GM12878 (cell line): ENCODE measurements around the gene ZNF483. TPM values are rescaled to one million over a fixed set of nuclear protein-coding genes. Genes with fewer than 3 reads are reported as not detected.

Experiments
- ATAC-seq: fragments of 200-7000 bp; cut with Tn5 transposase; 3 replicates; pipeline ENCODE4 v1.9.1; 2020; ENCODE audit warnings: mild to moderate bottlenecking, moderate library complexity
- BruUV-seq: library from RNA; stranded (reverse); fragments of 400-500 nt; replicated peaks from 2 replicates; lab custom pipeline; 2021; lab: Mats Ljungman, UMichigan
- CTCF ChIA-PET: fragments of 300-600 bp; sonication (Branson Sonifier 250); formaldehyde crosslinking; extraction: SDS; loops from one replicate; lab custom pipeline; 2021; ENCODE audit warnings: inconsistent platforms; lab: Yijun Ruan, JAX
- POLR2A ChIA-PET: fragments of 350-600 bp; formaldehyde crosslinking; extraction: SDS; loops from one replicate; lab custom pipeline; 2021; ENCODE audit warnings: inconsistent platforms; lab: Charles Lee
- RAD21 ChIA-PET: fragments of 300-600 bp; sonication (Branson Sonifier 250); formaldehyde crosslinking; loops from one replicate; lab custom pipeline; 2023; ENCODE audit warnings: antibody characterized with exemption; ENCODE audit not compliant: unreplicated experiment; lab: Charles Lee
- SMC1A ChIA-PET: fragments of 300-600 bp; sonication (Branson Sonifier 250); formaldehyde crosslinking; loops from one replicate; lab custom pipeline; 2023; ENCODE audit not compliant: unreplicated experiment, uncharacterized antibody; lab: Charles Lee
- DNase-seq: peaks from one replicate; pipeline ENCODE4 v3.0.0-alpha.2; 2011; ENCODE audit warnings: low read depth, low spot score
- FAIRE-seq: peaks from 3 replicates; lab custom pipeline; 2011; peaks lifted over from hg19 to GRCh38; lab: Jason Lieb, UNC
- H2AFZ ChIP-seq: 2 replicates; pipeline ENCODE4 v1.6.0; 2011; ENCODE audit warnings: low read depth, low read length, control low read depth; ENCODE audit not compliant: control insufficient read depth
- H3K27ac ChIP-seq: 2 replicates; pipeline ENCODE4 v1.5.1; 2011; ENCODE audit warnings: control low read depth; ENCODE audit not compliant: control insufficient read depth, insufficient read depth
- H3K27me3 ChIP-seq, 2 experiments: replicated peaks in 1 of 2; 2 replicates each; pipeline versions ENCODE4 v1.6.0 to v1.6.1; 2011; ENCODE audit warnings: low read length in 1 of 2; ENCODE audit not compliant: control insufficient read depth in 2 of 2, insufficient read depth in 2 of 2
- H3K36me3 ChIP-seq, 2 experiments: 2 replicates each; pipeline ENCODE4 v1.5.1; 2011; ENCODE audit warnings: low read length in 1 of 2; ENCODE audit not compliant: control insufficient read depth in 2 of 2, insufficient read depth in 2 of 2
- H3K4me1 ChIP-seq: 2 replicates; pipeline ENCODE4 v1.6.1; 2011; ENCODE audit warnings: mild to moderate bottlenecking, low read length, moderate library complexity, mixed read lengths; ENCODE audit not compliant: control insufficient read depth, insufficient read depth
- H3K4me2 ChIP-seq: 2 replicates; pipeline ENCODE4 v1.6.0; 2011; ENCODE audit warnings: control low read depth; ENCODE audit not compliant: control insufficient read depth, insufficient read depth
- H3K4me3 ChIP-seq: fragments of 200-600 bp; sonication (generic); 2 replicates; pipeline ENCODE4 v1.5.1; 2016
- H3K79me2 ChIP-seq: 2 replicates; pipeline ENCODE4 v1.6.0; 2011; ENCODE audit warnings: low read length; ENCODE audit not compliant: control insufficient read depth, insufficient read depth
- H3K9ac ChIP-seq: 2 replicates; pipeline ENCODE4 v1.8.0; 2011; ENCODE audit warnings: low read length, control low read depth, mixed read lengths; ENCODE audit not compliant: control insufficient read depth, insufficient read depth
- H3K9me3 ChIP-seq: replicated peaks from 3 replicates; pipeline ENCODE4 v1.5.1; 2011; ENCODE audit warnings: mild to moderate bottlenecking, low read length; ENCODE audit not compliant: control insufficient read depth, insufficient read depth
- H4K20me1 ChIP-seq: 2 replicates; pipeline ENCODE4 v1.6.0; 2011; ENCODE audit not compliant: control insufficient read depth, insufficient read depth
- ATF3 ChIP-seq: IDR thresholded peaks from 2 replicates; pipeline ENCODE4 v1.6.1; 2011; ENCODE audit warnings: low read depth, mild to moderate bottlenecking, low read length, moderate library complexity, borderline replicate concordance; ENCODE audit errors: extremely low read depth
- CHD4 ChIP-seq: fragments of 200-600 bp; sonication (generic); IDR thresholded peaks from 2 replicates; pipeline ENCODE4 v1.6.1; 2016; ENCODE audit warnings: mild to moderate bottlenecking
- CREB1 ChIP-seq: IDR thresholded peaks from 2 replicates; pipeline ENCODE4 v1.6.1; 2012; ENCODE audit warnings: low read depth, mild to moderate bottlenecking, inconsistent platforms
- HCFC1 ChIP-seq: fragments of 150-350 bp; IDR thresholded peaks from 2 replicates; pipeline ENCODE4 v1.6.1; 2014; ENCODE audit warnings: low read length
- KAT2A ChIP-seq: conservative IDR thresholded peaks from 2 replicates; pipeline ENCODE4 v1.6.1; 2011; ENCODE audit warnings: low read depth, low read length; ENCODE audit not compliant: control insufficient read depth
- NFIC ChIP-seq: IDR thresholded peaks from 2 replicates; pipeline ENCODE4 v1.6.1; 2012; ENCODE audit warnings: low read depth, mild to moderate bottlenecking, inconsistent platforms, low read length, moderate library complexity
- NR2F1 ChIP-seq: fragments of 450-650 bp; conservative IDR thresholded peaks from 2 replicates; pipeline ENCODE4 v1.6.1; 2017; ENCODE audit warnings: mild to moderate bottlenecking
- NRF1 ChIP-seq: conservative IDR thresholded peaks from 2 replicates; pipeline ENCODE4 v1.6.1; 2011; ENCODE audit warnings: mild to moderate bottlenecking, low read depth, low read length, improper control_type of control experiment
- ZNF384 ChIP-seq: IDR thresholded peaks from 2 replicates; pipeline ENCODE4 v1.6.1; 2012; ENCODE audit warnings: low read depth, mild to moderate bottlenecking, low read length, improper control_type of control experiment, borderline replicate concordance
- WGBS: methylation state at CpG from one replicate; pipeline ENCODE4 v1.1.6; 2016; ENCODE audit warnings: low lambda C conversion rate; ENCODE audit not compliant: insufficient replicate concordance, insufficient coverage; ENCODE audit errors: missing lambda C conversion rate; 5-methylcytosine and 5-hydroxymethylcytosine counted together
- in situ Hi-C: fragments of 300-500 bp; cut with MboI; formaldehyde crosslinking; loops from 9 replicates; pipeline ENCODE4 v1.14.3; 2018; ENCODE audit warnings: mixed read lengths
- intact Hi-C: fragments of 100-400 bp; cut with micrococcal nuclease; formaldehyde crosslinking; loops from one replicate; pipeline ENCODE4 v1.14.2; 2022; ENCODE audit not compliant: unreplicated experiment
- polyA plus RNA-seq, 11 experiments: library from polyadenylated mRNA; depleted of rRNA in 4 of 11; unstranded in 6 of 11; stranded (reverse) in 5 of 11; fragments of >200 nt; fragmentation: Nextera tagmentation in 4 of 11; fragmentation: Illumina TruSeq in 1 of 11; extraction: Ambion mirVana in 4 of 11; extraction: Trizol in 1 of 11; gene quantifications; 1 replicate in 1 of 11; 2 replicates in 10 of 11; pipeline versions ENCODE4 v1.2.1 to v1.2.3, GENCODE V29; 2011 to 2016; ENCODE audit warnings: inconsistent platforms in 2 of 11, missing spikeins in 2 of 11, low read depth in 1 of 11
- total RNA-seq, 4 experiments: library from RNA; depleted of rRNA in 3 of 4; stranded (reverse); fragments of >200 nt in 3 of 4; fragmentation: Illumina TruSeq in 1 of 4; extraction: Trizol in 1 of 4; gene quantifications; 2 replicates each; pipeline versions ENCODE4 v1.2.1 to v1.2.3, GENCODE V29; 2013 to 2021
- TF ChIP-seq, protein P1 (sequence below): IDR thresholded peaks from 2 replicates; pipeline ENCODE4 v1.6.1; 2012; ENCODE audit warnings: low read length, inconsistent platforms
- TF ChIP-seq, protein P2 (sequence below): fragments of 150-350 bp; IDR thresholded peaks from 2 replicates; pipeline ENCODE4 v1.6.1; 2016; ENCODE audit warnings: low read depth, low read length

Gene ZNF483
- total and polyA plus RNA-seq, 10 of the 15 experiments (the other 5 are each of a cell fraction or from before 2014, with no cell fraction given), result 0.03 to 0.76 (median 0.26) TPM; not detected in 1

GRCh38 chr9:111586378-111586777, 61.4 kb downstream of the ZNF483 start:
- H3K36me3 ChIP-seq, result no peaks in the 10 kb centered on the region
- H3K4me3 ChIP-seq, result no peak overlapping the region
- WGBS, result 39% methylated on average over 5 of the region's 5 CpGs
- no peak overlapping the region for H3K4me2 ChIP-seq
- in situ Hi-C loops, result no loop called here
- SMC1A ChIA-PET, result no interaction called here
- CTCF ChIA-PET, result interaction anchor here (0.9 kb wide), 1 partner anchor 26 kb away, joined by 4 read pairs; no protein-coding TSS in a partner anchor
- ATAC-seq, result no peak
- no peaks in the 10 kb centered on the region for H3K79me2 ChIP-seq
- H4K20me1 ChIP-seq, result no peaks in the 10 kb centered on the region
- TF ChIP-seq KAT2A (no peak), NR2F1 (no peak), NFIC (no peak), CHD4 (no peak), ZNF384 (no peak), HCFC1 (no peak), NRF1 (no peak), ATF3 (no peak), CREB1 (no peak)
- TF ChIP-seq, protein P1, sequence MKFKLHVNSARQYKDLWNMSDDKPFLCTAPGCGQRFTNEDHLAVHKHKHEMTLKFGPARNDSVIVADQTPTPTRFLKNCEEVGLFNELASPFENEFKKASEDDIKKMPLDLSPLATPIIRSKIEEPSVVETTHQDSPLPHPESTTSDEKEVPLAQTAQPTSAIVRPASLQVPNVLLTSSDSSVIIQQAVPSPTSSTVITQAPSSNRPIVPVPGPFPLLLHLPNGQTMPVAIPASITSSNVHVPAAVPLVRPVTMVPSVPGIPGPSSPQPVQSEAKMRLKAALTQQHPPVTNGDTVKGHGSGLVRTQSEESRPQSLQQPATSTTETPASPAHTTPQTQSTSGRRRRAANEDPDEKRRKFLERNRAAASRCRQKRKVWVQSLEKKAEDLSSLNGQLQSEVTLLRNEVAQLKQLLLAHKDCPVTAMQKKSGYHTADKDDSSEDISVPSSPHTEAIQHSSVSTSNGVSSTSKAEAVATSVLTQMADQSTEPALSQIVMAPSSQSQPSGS, result no peak
- TF ChIP-seq, protein P2, sequence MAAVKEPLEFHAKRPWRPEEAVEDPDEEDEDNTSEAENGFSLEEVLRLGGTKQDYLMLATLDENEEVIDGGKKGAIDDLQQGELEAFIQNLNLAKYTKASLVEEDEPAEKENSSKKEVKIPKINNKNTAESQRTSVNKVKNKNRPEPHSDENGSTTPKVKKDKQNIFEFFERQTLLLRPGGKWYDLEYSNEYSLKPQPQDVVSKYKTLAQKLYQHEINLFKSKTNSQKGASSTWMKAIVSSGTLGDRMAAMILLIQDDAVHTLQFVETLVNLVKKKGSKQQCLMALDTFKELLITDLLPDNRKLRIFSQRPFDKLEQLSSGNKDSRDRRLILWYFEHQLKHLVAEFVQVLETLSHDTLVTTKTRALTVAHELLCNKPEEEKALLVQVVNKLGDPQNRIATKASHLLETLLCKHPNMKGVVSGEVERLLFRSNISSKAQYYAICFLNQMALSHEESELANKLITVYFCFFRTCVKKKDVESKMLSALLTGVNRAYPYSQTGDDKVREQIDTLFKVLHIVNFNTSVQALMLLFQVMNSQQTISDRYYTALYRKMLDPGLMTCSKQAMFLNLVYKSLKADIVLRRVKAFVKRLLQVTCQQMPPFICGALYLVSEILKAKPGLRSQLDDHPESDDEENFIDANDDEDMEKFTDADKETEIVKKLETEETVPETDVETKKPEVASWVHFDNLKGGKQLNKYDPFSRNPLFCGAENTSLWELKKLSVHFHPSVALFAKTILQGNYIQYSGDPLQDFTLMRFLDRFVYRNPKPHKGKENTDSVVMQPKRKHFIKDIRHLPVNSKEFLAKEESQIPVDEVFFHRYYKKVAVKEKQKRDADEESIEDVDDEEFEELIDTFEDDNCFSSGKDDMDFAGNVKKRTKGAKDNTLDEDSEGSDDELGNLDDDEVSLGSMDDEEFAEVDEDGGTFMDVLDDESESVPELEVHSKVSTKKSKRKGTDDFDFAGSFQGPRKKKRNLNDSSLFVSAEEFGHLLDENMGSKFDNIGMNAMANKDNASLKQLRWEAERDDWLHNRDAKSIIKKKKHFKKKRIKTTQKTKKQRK, result no peak
- TF ChIP-seq, all 136 proteins: peak for 0
- no peak overlapping the region for H3K9ac ChIP-seq
- ChIA-PET POLR2A (no interaction called here), RAD21 (no interaction called here)
- no TSS peak for BruUV-seq
- DNase-seq (no peak), FAIRE-seq (no peak)
- H3K4me1 ChIP-seq, result no peaks in the 10 kb centered on the region
- no peaks in the 10 kb centered on the region for H3K27me3 ChIP-seq
- H2AFZ ChIP-seq, result no peak overlapping the region
- H3K9me3 ChIP-seq, result no peaks in the 10 kb centered on the region
- intact Hi-C loops, result no loop called here
- no peak overlapping the region for H3K27ac ChIP-seq
